HG03432 (cell line): ENCODE measurements around the gene LTBP2.
"Not testable (repeated sequence)": the region's sequence is repeated elsewhere in the genome, so short reads cannot be mapped to it uniquely, and the experiment has no call there.

Experiments
- ATAC-seq: cut with Tn5 transposase; IDR thresholded peaks from one replicate; pipeline ENCODE4 v1.9.1; 2021; ENCODE audit warnings: mild to moderate bottlenecking, moderate library complexity; ENCODE audit not compliant: unreplicated experiment

Gene LTBP2

DNA sequence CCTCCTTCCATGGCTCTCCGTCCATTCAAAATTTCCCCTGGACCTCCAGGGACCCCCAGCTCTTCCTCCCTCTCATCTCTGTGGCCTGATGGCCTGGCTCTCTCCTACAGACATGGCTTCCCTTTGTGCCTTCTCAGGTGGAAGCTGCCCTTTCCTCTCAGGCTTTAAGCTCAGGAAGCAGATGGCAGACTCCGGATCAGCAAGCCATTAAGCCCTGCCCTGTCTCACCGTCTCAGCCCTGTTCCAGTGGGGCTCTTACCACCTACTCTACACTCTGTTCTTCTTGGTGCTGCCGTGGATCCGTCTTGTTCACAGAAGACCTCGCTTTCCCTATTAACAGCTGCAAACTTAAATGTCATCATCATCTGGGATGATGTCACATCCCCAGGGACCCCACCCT lies 152.1 kb downstream of the LTBP2 start:
- no peak for ATAC-seq

DNA sequence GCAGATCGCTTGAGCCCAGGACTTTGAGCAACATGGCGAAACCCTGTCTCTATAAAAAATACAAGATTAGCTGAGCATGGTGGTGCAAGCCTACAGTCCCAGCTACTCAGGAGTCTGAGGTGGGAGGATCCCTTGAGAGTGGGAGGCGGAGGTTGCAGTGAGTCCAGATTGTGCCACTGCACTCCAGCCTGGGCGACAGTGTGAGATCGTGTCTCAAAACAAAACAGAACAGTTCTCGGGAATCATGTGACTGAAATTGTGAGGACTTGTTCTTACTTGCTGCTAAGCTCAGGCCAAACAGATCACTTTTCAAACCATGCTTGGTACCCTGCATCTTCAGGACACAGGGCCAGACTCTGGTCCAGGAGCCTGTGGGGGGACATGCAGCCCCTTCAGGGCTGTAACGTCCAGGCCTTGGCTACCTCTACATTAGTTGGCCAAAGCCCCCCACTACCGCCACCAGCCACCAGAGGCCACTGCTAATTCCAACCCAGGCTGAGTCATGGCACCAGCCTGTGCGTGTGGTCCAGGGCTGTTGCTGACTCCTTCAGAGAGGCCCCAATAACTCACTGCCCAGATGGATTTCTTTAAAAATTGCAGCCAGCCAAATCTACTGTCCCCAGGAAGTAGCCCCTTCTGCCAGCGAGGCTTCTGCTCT lies 152.6 kb downstream of the LTBP2 start:
- no peak for ATAC-seq

DNA sequence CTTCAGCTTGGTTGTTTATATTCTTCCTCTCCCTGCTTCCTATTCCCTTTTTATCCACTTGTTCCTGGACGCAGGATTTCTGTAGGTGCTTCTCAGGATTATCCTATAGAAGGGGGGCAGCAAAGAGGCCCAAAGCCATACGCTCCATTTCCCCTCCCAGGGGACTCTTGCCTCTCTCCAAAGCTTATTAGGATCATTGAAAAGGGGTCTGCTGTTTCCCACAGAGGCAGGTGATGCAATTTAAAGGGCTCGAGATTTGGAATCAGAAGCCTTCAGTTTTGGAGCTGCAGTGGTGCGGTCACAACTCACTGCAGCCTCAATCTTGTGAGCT lies 154.5 kb downstream of the LTBP2 start:
- no peak for ATAC-seq

DNA sequence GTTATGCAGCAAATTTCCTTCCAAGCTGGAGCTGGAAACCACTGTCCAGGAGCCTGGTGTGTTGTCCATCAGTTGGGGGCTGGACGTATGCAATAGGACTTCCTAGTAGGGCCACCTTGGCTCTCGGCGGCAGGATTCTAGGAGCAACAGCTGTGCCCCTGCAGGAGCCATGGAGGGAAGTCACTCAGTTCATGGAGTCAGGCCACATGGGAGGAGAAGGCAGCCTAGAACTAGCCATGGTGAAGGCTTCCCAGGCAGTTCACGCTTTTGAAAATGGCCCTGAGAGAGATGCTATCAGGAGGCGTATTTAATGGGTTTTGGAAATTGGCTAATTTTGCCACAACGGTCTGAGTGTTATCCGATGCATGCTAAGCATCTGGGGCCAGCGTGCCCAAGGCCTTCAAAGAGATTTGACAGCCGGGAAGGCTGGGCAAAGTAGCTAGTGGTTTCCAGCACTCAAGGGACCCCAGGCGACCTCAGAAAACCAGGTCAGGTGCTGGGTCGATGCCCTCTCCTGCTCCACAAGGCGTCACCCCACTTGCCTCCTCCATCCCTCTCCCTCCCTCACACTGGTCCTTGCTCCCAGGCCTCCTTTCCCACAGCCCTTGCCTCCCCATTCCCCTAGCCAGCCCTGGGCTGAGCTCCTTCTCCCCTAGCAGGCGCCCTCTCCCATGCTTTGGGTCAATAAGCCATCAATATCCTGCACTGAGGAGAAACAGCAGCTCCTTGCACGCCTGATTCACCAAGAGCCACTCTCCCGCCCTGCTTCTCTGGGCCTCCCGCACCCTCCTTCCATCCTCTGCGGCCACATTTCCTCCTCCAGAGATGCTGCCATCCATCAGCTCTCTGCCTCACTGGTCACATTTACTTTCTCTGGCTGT lies 155.1 kb downstream of the LTBP2 start:
- no peak for ATAC-seq

- not testable (repeated sequence) for ATAC-seq
Measured at GRCh38 chr14:74454397-74454796, 157.6 kb downstream of the LTBP2 start.
